Neural cell (in vitro differentiated cells): ENCODE results near the gene AGFG2. TPM values are rescaled to one million over a fixed set of nuclear protein-coding genes. Genes with fewer than 3 reads are reported as not detected.

Experiments
- H2AFZ ChIP-seq: fragments of 200-600, 300-800 bp; sonication (generic), shearing (Covaris generic); 2 replicates; pipeline ENCODE4 v1.6.0; 2014; ENCODE audit warnings: low read depth, mild to moderate bottlenecking, antibody characterized with exemption, low read length, moderate library complexity
- H3F3A ChIP-seq: fragments of 200-600 bp; shearing (Covaris generic); 2 replicates; pipeline ENCODE4 v1.6.1; 2016; ENCODE audit warnings: mild to moderate bottlenecking, moderate library complexity, mixed read lengths, antibody characterized with exemption, low read length; ENCODE audit not compliant: insufficient read depth, poor library complexity, severe bottlenecking
- H3K27ac ChIP-seq: fragments of 200-600, 300-800 bp; sonication (generic), shearing (Covaris generic); 2 replicates; pipeline ENCODE4 v1.5.1; 2014; ENCODE audit warnings: mild to moderate bottlenecking, low read length, moderate library complexity
- H3K27me3 ChIP-seq: fragments of 300-800, 200-600 bp; sonication (generic), shearing (Covaris generic); 2 replicates; pipeline ENCODE4 v1.6.0; 2014; ENCODE audit warnings: mild to moderate bottlenecking, low read depth, low read length, moderate library complexity; ENCODE audit not compliant: insufficient read depth
- H3K36me3 ChIP-seq: fragments of 300-800, 200-600 bp; sonication (generic), shearing (Covaris generic); 2 replicates; pipeline ENCODE4 v1.5.1; 2014; ENCODE audit warnings: mild to moderate bottlenecking, antibody characterized with exemption, low read length, moderate library complexity; ENCODE audit not compliant: insufficient read depth
- H3K4me2 ChIP-seq: fragments of 300-800, 200-600 bp; sonication (generic), shearing (Covaris generic); 2 replicates; pipeline ENCODE4 v1.6.0; 2014; ENCODE audit warnings: mild to moderate bottlenecking, low read length
- H3K4me3 ChIP-seq: fragments of 300-800, 200-600 bp; sonication (generic), shearing (Covaris generic); 2 replicates; pipeline ENCODE4 v1.5.1; 2014; ENCODE audit warnings: mild to moderate bottlenecking, low read length, moderate library complexity
- H3K79me2 ChIP-seq: fragments of 200-600 bp; shearing (Covaris generic); replicated peaks from 2 replicates; pipeline ENCODE4 v1.6.0; 2014; ENCODE audit warnings: mild to moderate bottlenecking, low read length, moderate library complexity; ENCODE audit not compliant: insufficient read depth
- H3K9ac ChIP-seq: fragments of 300-800, 200-600 bp; sonication (generic), shearing (Covaris generic); 2 replicates; pipeline ENCODE4 v1.6.1; 2016; ENCODE audit warnings: mild to moderate bottlenecking, low read length, mixed read lengths
- H3K9me2 ChIP-seq: fragments of 200-600 bp; shearing (Covaris generic); 2 replicates; pipeline ENCODE4 v1.6.1; 2016; ENCODE audit warnings: mild to moderate bottlenecking, low read length, mixed read lengths; ENCODE audit not compliant: insufficient read depth
- H3K9me3 ChIP-seq: fragments of 200-600, 300-800 bp; sonication (generic), shearing (Covaris generic); 2 replicates; pipeline ENCODE4 v1.6.1; 2016; ENCODE audit warnings: mild to moderate bottlenecking, mixed run types, low read length, moderate library complexity, mixed read lengths
- H4K20me1 ChIP-seq: fragments of 200-600 bp; shearing (Covaris generic); 2 replicates; pipeline ENCODE4 v1.6.1; 2016; ENCODE audit warnings: mild to moderate bottlenecking, mixed run types; ENCODE audit not compliant: insufficient read depth
- CTCF ChIP-seq: fragments of 450-650 bp; IDR thresholded peaks from 2 replicates; pipeline ENCODE4 v1.5.1; 2014; ENCODE audit warnings: antibody characterized with exemption, mild to moderate bottlenecking, moderate library complexity; ENCODE audit not compliant: poor library complexity, severe bottlenecking
- EP300 ChIP-seq: fragments of 450-650 bp; conservative IDR thresholded peaks from 2 replicates; pipeline ENCODE4 v1.6.1; 2014; ENCODE audit warnings: antibody characterized with exemption, mild to moderate bottlenecking, moderate library complexity; ENCODE audit not compliant: poor library complexity, severe bottlenecking
- EZH2 ChIP-seq: fragments of 200-600, 300-800 bp; shearing (Covaris generic), sonication (generic); IDR thresholded peaks from 2 replicates; pipeline ENCODE4 v1.6.1; 2014; ENCODE audit warnings: antibody characterized with exemption, low read length, borderline replicate concordance, mild to moderate bottlenecking; ENCODE audit not compliant: insufficient read depth, poor library complexity, severe bottlenecking
- MXI1 ChIP-seq: fragments of 450-650 bp; conservative IDR thresholded peaks from 2 replicates; pipeline ENCODE4 v1.6.1; 2014; ENCODE audit warnings: antibody characterized with exemption, mild to moderate bottlenecking; ENCODE audit not compliant: poor library complexity, severe bottlenecking
- POLR2AphosphoS5 ChIP-seq: IDR thresholded peaks from 2 replicates; pipeline ENCODE4 v1.6.1; 2012
- RAD21 ChIP-seq: fragments of 450-650 bp; conservative IDR thresholded peaks from 2 replicates; pipeline ENCODE4 v1.6.1; 2014; ENCODE audit warnings: antibody characterized with exemption, mild to moderate bottlenecking, moderate library complexity
- REST ChIP-seq: IDR thresholded peaks from 2 replicates; pipeline ENCODE4 v1.6.1; 2012; ENCODE audit warnings: borderline replicate concordance
- SMC3 ChIP-seq: fragments of 450-650 bp; conservative IDR thresholded peaks from 2 replicates; pipeline ENCODE4 v1.6.1; 2014; ENCODE audit warnings: antibody characterized with exemption, mild to moderate bottlenecking, moderate library complexity; ENCODE audit not compliant: poor library complexity
- TAF1 ChIP-seq: IDR thresholded peaks from 2 replicates; pipeline ENCODE4 v1.6.1; 2012; ENCODE audit warnings: low read depth
- polyA plus RNA-seq: library from polyadenylated mRNA; depleted of rRNA; stranded (reverse); fragments of >200 nt; gene quantifications from 2 replicates; pipeline ENCODE4 v1.2.3, GENCODE V29; 2014

Gene AGFG2
- polyA plus RNA-seq, 1 donor from 2014 or later: 3.4 TPM

GRCh38 chr7:100544386-100544785 is 5.4 kb downstream of the AGFG2 start:
- H3K9me3 ChIP-seq: no peaks in the 10 kb centered on the region
- no peak overlapping the region for H3K9ac ChIP-seq
- H3K36me3 ChIP-seq: no peaks in the 10 kb centered on the region
- TF ChIP-seq EP300: no peak
- no peak for TF ChIP-seq RAD21
- TF ChIP-seq CTCF: no peak
- no peak for TF ChIP-seq EZH2
- TF ChIP-seq MXI1: no peak
- no peaks in the 10 kb centered on the region for H4K20me1 ChIP-seq
- peaks cover 7% of the 10 kb centered on the region for H3K79me2 ChIP-seq
- H3K27me3 ChIP-seq: no peaks in the 10 kb centered on the region
- H3F3A ChIP-seq: no peaks in the 10 kb centered on the region
- no peak overlapping the region for H3K4me3 ChIP-seq
- no peak overlapping the region for H3K4me2 ChIP-seq
- no peaks in the 10 kb centered on the region for H3K9me2 ChIP-seq
- no peak overlapping the region for H3K27ac ChIP-seq
- H2AFZ ChIP-seq: no peak overlapping the region

- Histone ChIP-seq H3K9me3 (no peaks in the 10 kb centered on the region), H3K27ac (no peak overlapping the region), H3F3A (no peaks in the 10 kb centered on the region), H4K20me1 (no peaks in the 10 kb centered on the region), H3K27me3 (no peaks in the 10 kb centered on the region), H3K9me2 (no peaks in the 10 kb centered on the region), H3K79me2 (peaks cover 6% of the 10 kb centered on the region), H3K4me2 (no peak overlapping the region), H3K36me3 (no peaks in the 10 kb centered on the region), H3K9ac (no peak overlapping the region), H3K4me3 (no peak overlapping the region), H2AFZ (no peak overlapping the region)
- no peak for TF ChIP-seq TAF1
- no peak for TF ChIP-seq CTCF
- TF ChIP-seq MXI1: no peak
- no peak for TF ChIP-seq SMC3
- no peak for TF ChIP-seq REST
- no peak for TF ChIP-seq EP300
- no peak for TF ChIP-seq POLR2AphosphoS5
- TF ChIP-seq RAD21: no peak
- TF ChIP-seq EZH2: no peak
Observed at GRCh38 chr7:100544967-100545359, 6.0 kb downstream of the AGFG2 start.
